Measurements from ENCODE around the gene LRBA. TPM values are rescaled to one million over a fixed set of nuclear protein-coding genes. Genes with fewer than 3 reads are reported as not detected.

Gene LRBA
- total and polyA plus RNA-seq, 2 donors (not counting 1 experiment from before 2014, with no cell fraction given): 16.4 to 36.7 TPM

GRCh38 chr4:150230561-150230960 is 784.5 kb downstream of the LRBA start:
- Histone ChIP-seq H3K4me1 (ENCODE audit: control insufficient read depth, extremely low read depth, insufficient read depth, low read length) (peaks cover 33% of the 10 kb centered on the region), H3K9me3 (ENCODE audit: control insufficient read depth, insufficient read depth, low read depth, low read length) (no peaks in the 10 kb centered on the region), H3K9ac (ENCODE audit: insufficient read depth, low read length) (no peak overlapping the region), H3K36me3 (ENCODE audit: control insufficient read depth, insufficient read depth, low read length) (no peaks in the 10 kb centered on the region), H3K4me3 (replicated peaks in 1 of 4; ENCODE audit: control extremely low read depth in 1 of 4, insufficient read depth in 1 of 4, low read depth in 3 of 4, low read length in 4 of 4) (no peak overlapping the region), H4K20me1 (ENCODE audit: control insufficient read depth, extremely low read depth, insufficient read depth, low read length) (no peaks in the 10 kb centered on the region), H3K79me2 (ENCODE audit: control insufficient read depth, insufficient read depth, low read length) (no peaks in the 10 kb centered on the region), H3K27ac (ENCODE audit: insufficient read depth, low read length) (peak overlapping the region; percentile 43), H3K27me3 (ENCODE audit: control insufficient read depth, insufficient read depth, low read length) (no peaks in the 10 kb centered on the region), H2AFZ (ENCODE audit: low read length) (no peak overlapping the region), H3K4me2 (ENCODE audit: extremely low read depth, insufficient read depth, low read length) (no peak overlapping the region)
- no peak for DNase-seq (ENCODE audit: low read depth in 2 of 2)
- no peak for TF ChIP-seq CTCF (conservative IDR thresholded peaks at IDR 0.05 in 1 of 2, IDR thresholded peaks at IDR 0.05 in 1 of 2; ENCODE audit: low read depth in 1 of 2, low read length in 2 of 2)
- no peak for TF ChIP-seq EZH2 (IDR thresholded peaks at IDR 0.05; ENCODE audit: low read length, missing control alignments)

GRCh38 chr4:150229520-150229919 is 785.6 kb downstream of the LRBA start:
- Histone ChIP-seq H3K9me3 (ENCODE audit: control insufficient read depth, insufficient read depth, low read depth, low read length) (no peaks in the 10 kb centered on the region), H3K4me2 (ENCODE audit: extremely low read depth, insufficient read depth, low read length) (no peak overlapping the region), H4K20me1 (ENCODE audit: control insufficient read depth, extremely low read depth, insufficient read depth, low read length) (no peaks in the 10 kb centered on the region), H3K79me2 (ENCODE audit: control insufficient read depth, insufficient read depth, low read length) (no peaks in the 10 kb centered on the region), H2AFZ (ENCODE audit: low read length) (no peak overlapping the region), H3K9ac (ENCODE audit: insufficient read depth, low read length) (no peak overlapping the region), H3K4me1 (ENCODE audit: control insufficient read depth, extremely low read depth, insufficient read depth, low read length) (peaks cover 29% of the 10 kb centered on the region), H3K27ac (ENCODE audit: insufficient read depth, low read length) (peak overlapping the region; percentile 21), H3K27me3 (ENCODE audit: control insufficient read depth, insufficient read depth, low read length) (no peaks in the 10 kb centered on the region), H3K4me3 (replicated peaks in 1 of 4; ENCODE audit: control extremely low read depth in 1 of 4, insufficient read depth in 1 of 4, low read depth in 3 of 4, low read length in 4 of 4) (no peak overlapping the region), H3K36me3 (ENCODE audit: control insufficient read depth, insufficient read depth, low read length) (no peaks in the 10 kb centered on the region)
- peak; percentile 89 to 90 for DNase-seq (ENCODE audit: low read depth in 2 of 2)
- no peak for TF ChIP-seq CTCF (conservative IDR thresholded peaks at IDR 0.05 in 1 of 2, IDR thresholded peaks at IDR 0.05 in 1 of 2; ENCODE audit: low read depth in 1 of 2, low read length in 2 of 2)
- TF ChIP-seq EZH2 (IDR thresholded peaks at IDR 0.05; ENCODE audit: low read length, missing control alignments): no peak

DNA sequence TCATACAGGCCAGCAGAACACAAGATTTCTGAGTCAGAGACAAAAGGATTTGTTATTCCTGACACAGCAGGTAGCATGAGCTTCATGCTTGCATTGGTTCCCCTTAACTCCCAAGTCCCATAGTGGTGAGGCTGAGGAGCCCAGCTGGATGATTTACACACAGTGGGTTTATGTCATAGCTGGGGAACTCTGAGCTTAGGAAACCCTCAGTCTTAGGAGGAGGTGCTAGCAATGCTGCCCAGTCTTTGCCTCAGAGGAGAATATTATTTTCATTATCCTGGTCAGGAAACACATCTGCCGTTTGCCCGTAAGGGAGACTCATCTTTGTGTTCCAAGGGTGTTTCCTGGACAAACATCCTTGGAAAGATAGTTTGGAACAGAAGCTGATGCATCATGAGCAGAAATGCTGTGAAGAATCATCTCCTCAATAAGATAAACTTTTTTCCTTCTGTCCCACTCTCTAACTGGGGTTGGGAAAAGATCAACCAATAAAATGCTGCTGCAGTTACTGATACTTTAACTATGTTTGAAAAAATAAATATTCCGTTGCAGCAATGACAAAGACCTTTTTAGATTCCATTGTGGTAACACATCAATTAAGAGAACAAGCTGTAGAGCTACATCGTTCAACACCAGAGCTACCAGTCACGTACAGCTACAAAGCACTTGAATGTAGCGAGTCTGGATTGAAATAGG is 790.0 kb downstream of the LRBA start:
- Histone ChIP-seq H3K4me2 (ENCODE audit: extremely low read depth, insufficient read depth, low read length) (peak overlapping the region; percentile 68), H3K9me3 (ENCODE audit: control insufficient read depth, insufficient read depth, low read depth, low read length) (no peaks in the 10 kb centered on the region), H3K9ac (ENCODE audit: insufficient read depth, low read length) (no peak overlapping the region), H3K79me2 (ENCODE audit: control insufficient read depth, insufficient read depth, low read length) (no peaks in the 10 kb centered on the region), H3K4me1 (ENCODE audit: control insufficient read depth, extremely low read depth, insufficient read depth, low read length) (peaks cover 14% of the 10 kb centered on the region), H3K27me3 (ENCODE audit: control insufficient read depth, insufficient read depth, low read length) (no peaks in the 10 kb centered on the region), H2AFZ (ENCODE audit: low read length) (no peak overlapping the region), H4K20me1 (ENCODE audit: control insufficient read depth, extremely low read depth, insufficient read depth, low read length) (no peaks in the 10 kb centered on the region), H3K27ac (ENCODE audit: insufficient read depth, low read length) (peak overlapping the region; percentile 83), H3K4me3 (replicated peaks in 1 of 4; ENCODE audit: control extremely low read depth in 1 of 4, insufficient read depth in 1 of 4, low read depth in 3 of 4, low read length in 4 of 4) (peak overlapping the region in 2 of 4 experiments; percentile 21 to 41), H3K36me3 (ENCODE audit: control insufficient read depth, insufficient read depth, low read length) (no peaks in the 10 kb centered on the region)
- peak; percentile 93 to 98 for DNase-seq (ENCODE audit: low read depth in 2 of 2)
- TF ChIP-seq CTCF (conservative IDR thresholded peaks at IDR 0.05 in 1 of 2, IDR thresholded peaks at IDR 0.05 in 1 of 2; ENCODE audit: low read depth in 1 of 2, low read length in 2 of 2) (no peak), EZH2 (IDR thresholded peaks at IDR 0.05; ENCODE audit: low read length, missing control alignments) (no peak)

Data from fibroblast of lung (primary cell).